ENCODE measurements around the gene MYO1G.
A peak's percentile ranks its signal among the peaks of the same experiment; 100 is the strongest.

- TF ChIP-seq CTCF (conservative IDR thresholded peaks at IDR 0.05; ENCODE audit: low read depth, low read length) (peak; percentile 49), EZH2 (IDR thresholded peaks at IDR 0.05; ENCODE audit: low read length, unreplicated experiment) (no peak)
These were observed 5.0 kb downstream of the MYO1G start for GRCh38 chr7:44973610-44974401.
